HepG2 (cell line): Measurements from ENCODE around the gene HAUS1. TPM values are rescaled to one million over a fixed set of nuclear protein-coding genes. Genes with fewer than 3 reads are reported as not detected.

Source experiments
- CC2D1A ChIP-seq: sonication (generic); formaldehyde crosslinking; IDR thresholded peaks from 2 replicates; pipeline ENCODE4 v1.8.1; 2023; ENCODE audit warnings: mild to moderate bottlenecking, missing genetic modification reagents
- ELF1 ChIP-seq: sonication (generic); formaldehyde crosslinking; IDR thresholded peaks from 2 replicates; pipeline ENCODE4 v1.4.0; 2020; ENCODE audit warnings: missing genetic modification reagents
- FOXA1 ChIP-seq, 2 experiments: fragments of 450-650 bp in 1 of 2; sonication (generic) in 1 of 2; formaldehyde crosslinking in 1 of 2; IDR thresholded peaks; 2 replicates each; pipeline versions ENCODE4 v1.4.0 to v1.6.1; 2016 to 2020; ENCODE audit warnings: missing genetic modification reagents in 1 of 2
- MIER3 ChIP-seq: IDR thresholded peaks from 2 replicates; pipeline ENCODE4 v1.6.1; 2016; ENCODE audit warnings: missing compliant biosample characterization, borderline replicate concordance
- REL ChIP-seq: sonication (generic); formaldehyde crosslinking; conservative IDR thresholded peaks from 2 replicates; pipeline ENCODE4 v1.8.0; 2022; ENCODE audit warnings: mild to moderate bottlenecking, missing genetic modification reagents, moderate library complexity
- SP140L ChIP-seq: sonication (generic); formaldehyde crosslinking; IDR thresholded peaks from 2 replicates; pipeline ENCODE4 v1.4.0; 2020; ENCODE audit warnings: missing genetic modification reagents, borderline replicate concordance
- SSRP1 ChIP-seq: IDR thresholded peaks from 2 replicates; pipeline ENCODE4 v1.6.1; 2016; ENCODE audit warnings: control low read depth
- THAP11 ChIP-seq: IDR thresholded peaks from 2 replicates; pipeline ENCODE4 v1.6.1; 2016; ENCODE audit warnings: missing biosample characterization, missing genetic modification reagents
- ZFP62 ChIP-seq: sonication (generic); formaldehyde crosslinking; IDR thresholded peaks from 2 replicates; pipeline ENCODE4 v1.4.0; 2020; ENCODE audit warnings: missing genetic modification reagents
- ZNF746 ChIP-seq: sonication (generic); formaldehyde crosslinking; IDR thresholded peaks from 2 replicates; pipeline ENCODE4 v1.8.0; 2022; ENCODE audit warnings: mild to moderate bottlenecking, missing genetic modification reagents
- polyA plus RNA-seq, 8 experiments: library from polyadenylated mRNA; depleted of rRNA in 3 of 8; stranded (reverse) in 7 of 8; unstranded in 1 of 8; fragments of >200 nt; fragmentation: Illumina TruSeq in 4 of 8; extraction: Trizol in 4 of 8; gene quantifications; 2 replicates each; pipeline versions ENCODE4 v1.2.1 to v1.2.3, GENCODE V29; 2011 to 2016; ENCODE audit warnings: low read depth in 4 of 8, missing spikeins in 1 of 8, mixed read lengths in 1 of 8; ENCODE audit not compliant: insufficient read depth in 1 of 8
- total RNA-seq, 5 experiments: library from RNA; depleted of rRNA; stranded (reverse); fragments of >200 nt; fragmentation: Illumina TruSeq; extraction: Trizol; gene quantifications; 2 replicates each; pipeline ENCODE4 v1.2.3, GENCODE V29; 2016; ENCODE audit warnings: low read depth in 1 of 5
- TF ChIP-seq, protein P1 (sequence below): sonication (generic); formaldehyde crosslinking; IDR thresholded peaks from 2 replicates; pipeline ENCODE4 v1.4.0; 2020; ENCODE audit warnings: mild to moderate bottlenecking, missing genetic modification reagents
- TF ChIP-seq, protein P2 (sequence below): sonication (generic); formaldehyde crosslinking; IDR thresholded peaks from 2 replicates; pipeline ENCODE4 v1.9.0; 2021; ENCODE audit warnings: missing genetic modification reagents, borderline replicate concordance
- TF ChIP-seq, protein P3 (sequence below): sonication (generic); formaldehyde crosslinking; IDR thresholded peaks from 2 replicates; pipeline ENCODE4 v1.5.0; 2020; ENCODE audit warnings: mild to moderate bottlenecking, missing genetic modification reagents
- TF ChIP-seq, protein P4 (sequence below): fragments of 450-650 bp; IDR thresholded peaks from 2 replicates; pipeline ENCODE4 v1.6.1; 2016
- TF ChIP-seq, protein P5 (sequence below): sonication (generic); formaldehyde crosslinking; IDR thresholded peaks from 2 replicates; pipeline ENCODE4 v1.4.0; 2020; ENCODE audit warnings: missing genetic modification reagents, borderline replicate concordance

HAUS1 gene
- total and polyA plus RNA-seq, 2 of the 13 experiments (the other 11 are each of a cell fraction or from before 2014, with no cell fraction given), result 20.6 to 59.2 TPM

DNA sequence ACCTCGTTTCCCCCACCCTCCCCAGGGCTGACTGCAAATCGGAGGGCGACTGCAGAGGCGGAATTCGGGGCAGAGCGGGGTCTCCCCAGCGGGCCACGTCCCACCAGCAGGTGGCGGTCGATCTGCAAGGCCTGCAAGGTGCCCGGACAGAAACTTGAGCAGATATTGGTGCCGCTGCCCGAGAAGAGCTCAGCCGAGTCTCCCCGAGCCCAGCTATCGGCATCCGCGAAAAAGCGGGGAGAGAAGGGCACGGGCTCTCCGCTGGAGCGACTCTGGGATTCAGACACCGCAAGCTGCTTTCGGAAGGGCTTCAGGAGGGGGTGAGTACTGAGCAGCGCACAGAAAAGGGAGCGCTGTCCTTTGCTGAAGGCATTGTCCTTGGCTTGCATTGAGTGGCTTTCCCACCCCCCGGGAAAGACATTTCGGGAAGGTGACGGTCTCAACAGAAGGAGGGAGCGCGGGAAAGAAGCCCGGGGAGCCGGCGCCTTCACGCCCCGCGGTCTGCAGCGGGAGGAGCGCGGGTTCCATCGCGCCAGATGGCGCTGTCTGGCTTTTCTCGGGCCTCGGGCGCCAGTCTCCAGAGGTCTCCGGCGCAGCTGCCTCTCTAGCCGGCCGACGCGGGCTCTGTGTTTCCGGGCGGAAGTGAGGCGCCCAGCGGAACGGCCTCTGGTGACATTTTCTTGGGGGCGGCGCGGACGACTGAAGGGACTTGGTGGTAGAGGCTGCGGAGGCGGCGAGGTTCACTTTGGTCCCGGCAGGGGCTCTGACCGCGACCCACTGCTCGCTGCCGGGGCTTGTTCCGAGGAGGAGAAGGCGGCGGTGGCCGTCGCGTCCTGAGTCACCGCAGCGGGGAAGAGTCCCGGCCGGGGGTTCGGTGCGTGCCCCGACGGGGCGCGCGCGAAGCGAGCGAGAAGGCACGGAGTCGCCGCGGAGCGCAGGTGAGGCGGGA is 69.5 kb downstream of the HAUS1 start (continued):
- TF ChIP-seq, protein P1, sequence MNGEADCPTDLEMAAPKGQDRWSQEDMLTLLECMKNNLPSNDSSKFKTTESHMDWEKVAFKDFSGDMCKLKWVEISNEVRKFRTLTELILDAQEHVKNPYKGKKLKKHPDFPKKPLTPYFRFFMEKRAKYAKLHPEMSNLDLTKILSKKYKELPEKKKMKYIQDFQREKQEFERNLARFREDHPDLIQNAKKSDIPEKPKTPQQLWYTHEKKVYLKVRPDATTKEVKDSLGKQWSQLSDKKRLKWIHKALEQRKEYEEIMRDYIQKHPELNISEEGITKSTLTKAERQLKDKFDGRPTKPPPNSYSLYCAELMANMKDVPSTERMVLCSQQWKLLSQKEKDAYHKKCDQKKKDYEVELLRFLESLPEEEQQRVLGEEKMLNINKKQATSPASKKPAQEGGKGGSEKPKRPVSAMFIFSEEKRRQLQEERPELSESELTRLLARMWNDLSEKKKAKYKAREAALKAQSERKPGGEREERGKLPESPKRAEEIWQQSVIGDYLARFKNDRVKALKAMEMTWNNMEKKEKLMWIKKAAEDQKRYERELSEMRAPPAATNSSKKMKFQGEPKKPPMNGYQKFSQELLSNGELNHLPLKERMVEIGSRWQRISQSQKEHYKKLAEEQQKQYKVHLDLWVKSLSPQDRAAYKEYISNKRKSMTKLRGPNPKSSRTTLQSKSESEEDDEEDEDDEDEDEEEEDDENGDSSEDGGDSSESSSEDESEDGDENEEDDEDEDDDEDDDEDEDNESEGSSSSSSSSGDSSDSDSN (CRISPR knock-in tag), result peak; percentile 89
- no peak for TF ChIP-seq ZNF746 (CRISPR knock-in tag)
- no peak for TF ChIP-seq CC2D1A (CRISPR knock-in tag)
- TF ChIP-seq ELF1, result peak; percentile 98
- TF ChIP-seq, protein P2, sequence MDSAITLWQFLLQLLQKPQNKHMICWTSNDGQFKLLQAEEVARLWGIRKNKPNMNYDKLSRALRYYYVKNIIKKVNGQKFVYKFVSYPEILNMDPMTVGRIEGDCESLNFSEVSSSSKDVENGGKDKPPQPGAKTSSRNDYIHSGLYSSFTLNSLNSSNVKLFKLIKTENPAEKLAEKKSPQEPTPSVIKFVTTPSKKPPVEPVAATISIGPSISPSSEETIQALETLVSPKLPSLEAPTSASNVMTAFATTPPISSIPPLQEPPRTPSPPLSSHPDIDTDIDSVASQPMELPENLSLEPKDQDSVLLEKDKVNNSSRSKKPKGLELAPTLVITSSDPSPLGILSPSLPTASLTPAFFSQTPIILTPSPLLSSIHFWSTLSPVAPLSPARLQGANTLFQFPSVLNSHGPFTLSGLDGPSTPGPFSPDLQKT (CRISPR knock-in tag), result no peak
- TF ChIP-seq SP140L (CRISPR knock-in tag), result no peak
- TF ChIP-seq, protein P3, sequence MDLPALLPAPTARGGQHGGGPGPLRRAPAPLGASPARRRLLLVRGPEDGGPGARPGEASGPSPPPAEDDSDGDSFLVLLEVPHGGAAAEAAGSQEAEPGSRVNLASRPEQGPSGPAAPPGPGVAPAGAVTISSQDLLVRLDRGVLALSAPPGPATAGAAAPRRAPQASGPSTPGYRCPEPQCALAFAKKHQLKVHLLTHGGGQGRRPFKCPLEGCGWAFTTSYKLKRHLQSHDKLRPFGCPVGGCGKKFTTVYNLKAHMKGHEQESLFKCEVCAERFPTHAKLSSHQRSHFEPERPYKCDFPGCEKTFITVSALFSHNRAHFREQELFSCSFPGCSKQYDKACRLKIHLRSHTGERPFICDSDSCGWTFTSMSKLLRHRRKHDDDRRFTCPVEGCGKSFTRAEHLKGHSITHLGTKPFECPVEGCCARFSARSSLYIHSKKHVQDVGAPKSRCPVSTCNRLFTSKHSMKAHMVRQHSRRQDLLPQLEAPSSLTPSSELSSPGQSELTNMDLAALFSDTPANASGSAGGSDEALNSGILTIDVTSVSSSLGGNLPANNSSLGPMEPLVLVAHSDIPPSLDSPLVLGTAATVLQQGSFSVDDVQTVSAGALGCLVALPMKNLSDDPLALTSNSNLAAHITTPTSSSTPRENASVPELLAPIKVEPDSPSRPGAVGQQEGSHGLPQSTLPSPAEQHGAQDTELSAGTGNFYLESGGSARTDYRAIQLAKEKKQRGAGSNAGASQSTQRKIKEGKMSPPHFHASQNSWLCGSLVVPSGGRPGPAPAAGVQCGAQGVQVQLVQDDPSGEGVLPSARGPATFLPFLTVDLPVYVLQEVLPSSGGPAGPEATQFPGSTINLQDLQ (CRISPR knock-in tag), result peak; percentile 77; the same call in 1 of the 2 replicates
- 0 out of 2 replicates have a peak, but pooled peaks have one; percentile 21 for TF ChIP-seq REL
- no peak for TF ChIP-seq SSRP1 (CRISPR knock-in tag)
- no peak for TF ChIP-seq ZFP62
- TF ChIP-seq, protein P4, sequence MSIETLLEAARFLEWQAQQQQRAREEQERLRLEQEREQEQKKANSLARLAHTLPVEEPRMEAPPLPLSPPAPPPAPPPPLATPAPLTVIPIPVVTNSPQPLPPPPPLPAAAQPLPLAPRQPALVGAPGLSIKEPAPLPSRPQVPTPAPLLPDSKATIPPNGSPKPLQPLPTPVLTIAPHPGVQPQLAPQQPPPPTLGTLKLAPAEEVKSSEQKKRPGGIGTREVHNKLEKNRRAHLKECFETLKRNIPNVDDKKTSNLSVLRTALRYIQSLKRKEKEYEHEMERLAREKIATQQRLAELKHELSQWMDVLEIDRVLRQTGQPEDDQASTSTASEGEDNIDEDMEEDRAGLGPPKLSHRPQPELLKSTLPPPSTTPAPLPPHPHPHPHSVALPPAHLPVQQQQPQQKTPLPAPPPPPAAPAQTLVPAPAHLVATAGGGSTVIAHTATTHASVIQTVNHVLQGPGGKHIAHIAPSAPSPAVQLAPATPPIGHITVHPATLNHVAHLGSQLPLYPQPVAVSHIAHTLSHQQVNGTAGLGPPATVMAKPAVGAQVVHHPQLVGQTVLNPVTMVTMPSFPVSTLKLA, result no peak
- peak; percentile 93 for TF ChIP-seq THAP11 (CRISPR knock-in tag)
- no peak for TF ChIP-seq FOXA1 (IDR thresholded peaks at IDR 0.05)
- TF ChIP-seq FOXA1 (CRISPR knock-in tag; IDR thresholded peaks at IDR 0.05), result no peak
- TF ChIP-seq, protein P5, sequence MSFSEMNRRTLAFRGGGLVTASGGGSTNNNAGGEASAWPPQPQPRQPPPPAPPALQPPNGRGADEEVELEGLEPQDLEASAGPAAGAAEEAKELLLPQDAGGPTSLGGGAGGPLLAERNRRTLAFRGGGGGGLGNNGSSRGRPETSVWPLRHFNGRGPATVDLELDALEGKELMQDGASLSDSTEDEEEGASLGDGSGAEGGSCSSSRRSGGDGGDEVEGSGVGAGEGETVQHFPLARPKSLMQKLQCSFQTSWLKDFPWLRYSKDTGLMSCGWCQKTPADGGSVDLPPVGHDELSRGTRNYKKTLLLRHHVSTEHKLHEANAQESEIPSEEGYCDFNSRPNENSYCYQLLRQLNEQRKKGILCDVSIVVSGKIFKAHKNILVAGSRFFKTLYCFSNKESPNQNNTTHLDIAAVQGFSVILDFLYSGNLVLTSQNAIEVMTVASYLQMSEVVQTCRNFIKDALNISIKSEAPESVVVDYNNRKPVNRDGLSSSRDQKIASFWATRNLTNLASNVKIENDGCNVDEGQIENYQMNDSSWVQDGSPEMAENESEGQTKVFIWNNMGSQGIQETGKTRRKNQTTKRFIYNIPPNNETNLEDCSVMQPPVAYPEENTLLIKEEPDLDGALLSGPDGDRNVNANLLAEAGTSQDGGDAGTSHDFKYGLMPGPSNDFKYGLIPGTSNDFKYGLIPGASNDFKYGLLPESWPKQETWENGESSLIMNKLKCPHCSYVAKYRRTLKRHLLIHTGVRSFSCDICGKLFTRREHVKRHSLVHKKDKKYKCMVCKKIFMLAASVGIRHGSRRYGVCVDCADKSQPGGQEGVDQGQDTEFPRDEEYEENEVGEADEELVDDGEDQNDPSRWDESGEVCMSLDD (CRISPR knock-in tag), result peak; percentile 24; the same call in 1 of the 2 replicates
- no peak; the same call in 1 of the 2 replicates for TF ChIP-seq MIER3 (CRISPR knock-in tag)
